ENCODE measurements around the gene CATSPER4.

CATSPER4 gene

DNA sequence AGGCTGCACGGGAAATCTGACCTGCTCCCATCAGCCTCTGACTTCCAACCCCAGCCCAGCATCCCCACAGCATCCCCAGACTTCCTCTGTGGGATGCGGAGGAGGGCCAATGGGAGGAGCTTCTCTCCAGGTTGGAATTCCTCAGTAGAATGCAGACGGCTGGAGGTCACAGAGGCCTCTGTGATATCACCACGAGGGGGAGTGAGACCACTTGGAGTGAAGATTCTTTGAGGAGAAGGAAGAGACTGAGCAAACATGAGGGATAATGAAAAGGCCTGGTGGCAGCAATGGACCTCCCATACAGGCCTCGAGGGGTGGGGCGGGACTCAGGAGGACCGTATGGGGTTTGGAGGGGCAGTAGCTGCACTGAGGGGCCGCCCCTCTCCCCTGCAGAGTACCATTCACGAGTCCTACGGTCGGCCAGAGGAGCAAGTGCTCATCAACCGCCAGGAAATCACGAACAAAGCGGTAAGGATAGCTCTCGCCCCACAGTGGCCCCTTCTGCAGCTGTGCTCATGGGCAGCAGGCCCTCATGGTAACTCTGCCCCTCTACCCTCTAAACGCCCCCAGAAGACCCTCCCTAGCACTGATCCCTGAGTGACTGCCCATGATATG is at the start of gene CATSPER4:
Gene CATSPER4 (plus strand): TSS at position 230 of the 615 bp plus-strand sequence. CDS start 26 bp downstream, at position 256.
- peaks cover 4% of the 10 kb centered on the region for H3K27me3 Mint-ChIP-seq
- no peak for DNase-seq (ENCODE audit: low spot score in 2 of 2)
- no peaks in the 10 kb centered on the region for H3K4me1 Mint-ChIP-seq
- H3K4me3 Mint-ChIP-seq = no peak within 1 kb of the TSS
- H3K27ac Mint-ChIP-seq = no peak within 1 kb of the TSS
- ATAC-seq (ENCODE audit: low read depth) = no peak
- H3K9me3 Mint-ChIP-seq = no peaks in the 10 kb centered on the region
- H3K36me3 Mint-ChIP-seq = no peaks in the 10 kb centered on the region

DNA sequence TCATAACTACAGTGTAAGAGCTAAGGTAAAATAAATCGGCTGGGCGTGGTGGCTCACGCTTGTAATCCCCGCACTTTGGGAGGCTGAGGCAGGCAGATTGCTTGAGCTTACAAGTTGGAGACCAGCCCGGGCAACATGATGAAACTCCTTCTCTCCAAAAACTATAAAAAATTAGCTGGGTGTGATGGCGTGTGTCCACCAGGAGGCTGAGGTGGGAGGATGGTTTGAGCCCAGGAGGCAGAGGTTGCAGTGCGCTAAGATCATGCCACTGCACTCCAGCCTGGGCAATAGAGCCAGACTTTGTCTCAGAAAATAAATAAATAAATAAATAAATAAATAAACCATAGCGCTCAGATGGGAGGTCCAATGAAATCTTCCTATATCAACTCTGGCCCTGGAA is 48.2 kb upstream of the CATSPER4 start:
- no peak overlapping the region for H3K4me3 Mint-ChIP-seq
- H3K36me3 Mint-ChIP-seq = no peaks in the 10 kb centered on the region
- ATAC-seq (ENCODE audit: low read depth) (no peak), DNase-seq (ENCODE audit: low spot score in 2 of 2) (no peak)
- H3K27me3 Mint-ChIP-seq = peaks cover 9% of the 10 kb centered on the region
- no peak overlapping the region for H3K27ac Mint-ChIP-seq
- no peaks in the 10 kb centered on the region for H3K4me1 Mint-ChIP-seq
- no peaks in the 10 kb centered on the region for H3K9me3 Mint-ChIP-seq

DNA sequence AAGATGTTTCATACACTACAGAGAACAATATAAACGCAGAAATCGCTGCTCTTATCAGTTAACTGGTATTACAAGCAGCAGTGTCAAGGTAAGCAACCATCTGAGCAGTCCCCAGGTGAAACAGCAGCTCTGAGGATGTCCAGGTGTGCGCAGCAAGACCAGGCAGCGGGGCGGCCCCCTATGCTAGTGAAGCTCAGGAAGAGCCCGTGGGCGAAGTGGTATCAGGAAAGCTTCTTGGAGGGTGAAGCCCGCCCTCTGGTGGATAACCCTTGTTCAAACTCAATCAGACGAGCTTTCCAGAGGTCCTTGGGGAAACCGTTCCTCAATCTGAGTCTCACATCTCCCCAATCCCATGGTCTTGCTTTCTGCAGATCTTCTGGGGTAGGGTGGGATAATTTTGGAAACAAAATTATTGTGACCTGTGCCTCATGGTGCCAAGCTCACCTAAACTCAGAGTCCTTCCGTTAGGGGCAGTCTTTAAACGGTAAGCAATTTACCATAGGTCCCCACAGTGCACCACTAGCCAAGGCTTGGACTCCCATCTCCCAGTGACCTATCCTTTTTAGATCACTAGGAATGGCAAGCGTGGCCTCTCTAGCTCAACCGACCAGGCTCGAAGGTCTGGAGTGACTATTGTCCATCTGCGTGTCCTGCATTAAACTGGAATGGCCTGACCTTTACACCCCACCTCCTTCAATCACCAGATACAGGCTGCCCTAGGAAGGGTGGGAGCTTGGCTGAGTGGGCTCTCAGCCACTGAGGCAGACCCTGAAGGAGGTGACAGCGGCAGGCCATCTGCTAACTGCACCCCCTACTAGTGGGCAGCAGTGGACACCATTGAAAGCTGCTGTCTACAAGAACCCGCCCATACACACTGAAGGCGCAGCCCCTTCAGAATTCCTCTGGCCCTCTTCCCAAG is 45.1 kb upstream of the CATSPER4 start:
- no peaks in the 10 kb centered on the region for H3K36me3 Mint-ChIP-seq
- no peaks in the 10 kb centered on the region for H3K9me3 Mint-ChIP-seq
- H3K27ac Mint-ChIP-seq = no peak overlapping the region
- H3K27me3 Mint-ChIP-seq = peaks cover 13% of the 10 kb centered on the region
- ATAC-seq (ENCODE audit: low read depth) (peak; percentile 73), DNase-seq (ENCODE audit: low spot score in 2 of 2) (peak; percentile 42 to 61)
- no peak overlapping the region for H3K4me3 Mint-ChIP-seq
- no peaks in the 10 kb centered on the region for H3K4me1 Mint-ChIP-seq

DNA sequence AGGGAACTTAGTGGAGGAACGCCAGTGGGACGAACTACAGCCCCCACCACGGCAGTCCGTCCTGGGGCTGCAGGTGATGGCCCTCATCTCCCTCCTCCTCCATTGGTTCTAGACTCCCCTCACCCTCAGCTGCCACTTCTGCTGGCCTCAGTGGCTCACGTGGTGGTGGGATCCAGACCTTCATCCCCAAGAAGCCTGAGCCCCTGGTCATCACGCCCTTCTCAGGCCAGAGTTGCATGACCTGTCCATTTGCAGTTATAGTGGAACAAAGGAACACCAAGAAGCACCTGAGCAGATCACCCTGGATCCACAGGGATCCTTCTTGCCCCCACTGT is 44.5 kb upstream of the CATSPER4 start:
- H3K27ac Mint-ChIP-seq = no peak overlapping the region
- ATAC-seq (ENCODE audit: low read depth) (no peak), DNase-seq (ENCODE audit: low spot score in 2 of 2) (no peak)
- no peak overlapping the region for H3K4me3 Mint-ChIP-seq
- no peaks in the 10 kb centered on the region for H3K36me3 Mint-ChIP-seq
- peaks cover 13% of the 10 kb centered on the region for H3K27me3 Mint-ChIP-seq
- H3K4me1 Mint-ChIP-seq = no peaks in the 10 kb centered on the region
- H3K9me3 Mint-ChIP-seq = no peaks in the 10 kb centered on the region

DNA sequence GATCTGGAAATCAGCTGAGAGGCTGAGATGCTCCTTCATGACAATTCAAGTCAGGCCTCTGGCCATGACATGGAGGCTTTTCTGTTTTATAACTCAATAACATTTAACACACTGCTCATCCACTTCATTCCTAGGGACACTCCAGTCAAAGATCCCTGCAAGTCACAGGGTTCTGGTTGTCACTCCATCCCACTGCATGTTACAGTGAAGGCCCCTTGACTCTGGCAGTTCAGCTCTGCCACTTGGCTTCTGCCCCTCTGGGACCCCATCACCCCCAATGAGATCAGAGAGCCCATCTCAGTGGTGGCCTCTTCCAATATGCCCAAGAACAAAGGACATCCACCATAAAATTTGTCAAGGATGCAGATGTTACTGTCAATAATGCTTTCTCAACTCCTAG is 41.5 kb upstream of the CATSPER4 start:
- no peak for ATAC-seq (ENCODE audit: low read depth)
- no peak for DNase-seq (ENCODE audit: low spot score in 2 of 2)
- H3K4me3 Mint-ChIP-seq = no peak overlapping the region
- no peaks in the 10 kb centered on the region for H3K36me3 Mint-ChIP-seq
- no peak overlapping the region for H3K27ac Mint-ChIP-seq
- H3K27me3 Mint-ChIP-seq = peaks cover 16% of the 10 kb centered on the region
- H3K9me3 Mint-ChIP-seq = no peaks in the 10 kb centered on the region
- no peaks in the 10 kb centered on the region for H3K4me1 Mint-ChIP-seq

DNA sequence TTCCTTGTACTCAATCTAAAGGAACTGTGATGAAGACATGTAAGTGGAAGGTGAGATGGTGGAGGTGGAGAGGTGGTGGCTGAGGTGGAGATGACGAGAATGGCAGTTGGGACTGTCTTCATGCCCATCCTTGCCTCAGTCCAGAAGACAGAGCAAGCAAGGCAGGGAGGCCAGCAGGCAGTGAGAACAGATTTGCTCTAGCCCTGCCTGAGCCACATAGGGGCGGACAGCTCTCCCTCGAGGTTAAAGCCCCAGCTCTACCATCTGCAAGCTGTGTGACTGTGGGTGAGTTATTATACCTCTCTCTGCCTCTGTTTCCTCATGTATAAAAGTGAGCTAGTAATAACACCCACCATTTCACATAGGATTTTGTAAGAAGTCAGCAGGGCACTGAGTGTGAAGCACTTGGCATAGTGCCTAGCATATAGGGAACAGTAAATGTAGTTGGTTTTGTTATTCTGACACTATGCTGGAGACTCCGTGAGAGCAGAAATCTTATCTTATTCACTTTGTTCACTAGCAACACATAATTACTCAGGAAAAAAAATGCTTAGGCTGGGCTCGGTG is 36.4 kb upstream of the CATSPER4 start:
- Mint-ChIP-seq H3K27me3 (peaks cover 23% of the 10 kb centered on the region), H3K36me3 (no peaks in the 10 kb centered on the region), H3K27ac (no peak overlapping the region)

DNA sequence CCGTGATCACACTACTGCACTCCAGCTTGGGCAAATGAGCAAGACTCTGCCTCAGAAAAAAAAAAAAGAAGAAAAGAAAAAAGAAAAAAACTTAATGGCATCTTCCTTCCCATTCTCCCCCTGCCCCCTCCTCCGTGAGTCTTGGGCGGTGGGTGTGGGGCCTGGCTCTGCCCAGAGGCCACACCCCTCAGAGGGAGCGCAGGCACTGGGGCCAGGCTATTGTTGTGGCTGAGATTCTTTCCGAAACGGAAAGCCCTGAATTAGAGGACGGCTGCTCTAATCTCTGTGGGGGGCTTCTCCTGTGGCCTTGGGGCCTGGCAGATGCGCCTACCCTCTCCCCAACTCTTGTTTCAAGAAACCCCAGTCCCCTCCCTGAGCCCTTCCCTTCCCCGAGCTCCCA is 35.7 kb upstream of the CATSPER4 start:
- Mint-ChIP-seq H3K4me1 (no peaks in the 10 kb centered on the region), H3K4me3 (no peak overlapping the region), H3K27me3 (peaks cover 23% of the 10 kb centered on the region), H3K9me3 (no peaks in the 10 kb centered on the region), H3K27ac (no peak overlapping the region), H3K36me3 (no peaks in the 10 kb centered on the region)
- ATAC-seq (ENCODE audit: low read depth) (no peak), DNase-seq (ENCODE audit: low spot score in 2 of 2) (no peak)

More for the DNA sequence above, 36.4 kb upstream of the CATSPER4 start:
- no peaks in the 10 kb centered on the region for H3K9me3 Mint-ChIP-seq
- H3K4me3 Mint-ChIP-seq = no peak overlapping the region
- DNase-seq (ENCODE audit: low spot score in 2 of 2) = no peak
- no peak for ATAC-seq (ENCODE audit: low read depth)
- H3K4me1 Mint-ChIP-seq = no peaks in the 10 kb centered on the region

DNA sequence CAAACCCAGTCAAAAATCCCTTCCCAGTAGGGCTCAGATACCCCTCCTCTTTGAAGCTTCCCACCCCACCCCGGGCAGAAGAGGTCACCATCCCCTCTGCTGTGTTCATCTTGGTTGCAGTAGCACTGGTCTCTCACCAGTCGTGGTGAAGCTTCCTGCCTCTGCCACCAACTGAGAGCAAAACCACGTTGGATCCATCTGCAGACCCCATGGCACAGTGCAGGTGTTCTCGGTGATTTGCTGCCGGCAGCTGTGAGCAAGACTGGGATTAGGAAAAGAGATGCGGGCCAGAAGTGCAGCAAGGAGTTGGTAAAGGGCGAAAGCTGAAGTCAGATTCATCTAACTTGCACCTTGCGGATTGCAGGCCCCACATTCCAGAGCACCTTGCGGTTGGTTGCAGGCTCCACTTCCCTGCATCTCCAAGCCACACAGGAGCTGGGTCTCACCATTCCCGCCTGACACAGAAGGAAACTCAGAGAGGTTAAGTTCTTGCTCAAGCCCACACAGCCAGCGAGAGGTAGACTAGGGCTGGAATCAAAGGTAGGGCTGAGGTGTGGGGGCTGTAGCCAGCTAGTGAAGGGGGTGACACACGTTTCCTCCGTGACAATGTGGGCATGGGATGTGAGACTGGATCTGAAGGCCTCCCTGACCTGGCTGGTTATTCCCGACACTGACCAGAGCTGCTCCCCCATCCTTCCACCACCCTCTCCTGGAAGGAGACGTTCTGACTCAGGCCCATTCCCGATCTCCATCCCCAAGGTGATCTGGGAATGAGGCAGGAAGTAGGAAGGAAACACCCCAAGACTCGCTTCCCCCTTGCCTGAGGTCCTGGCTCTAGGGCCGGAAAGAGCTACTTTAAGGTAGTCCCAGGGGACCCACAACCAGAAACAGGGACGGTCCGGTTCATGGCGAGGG is 34.8 kb upstream of the CATSPER4 start:
- no peaks in the 10 kb centered on the region for H3K4me1 Mint-ChIP-seq
- no peaks in the 10 kb centered on the region for H3K36me3 Mint-ChIP-seq
- DNase-seq (ENCODE audit: low spot score in 2 of 2) = no peak
- no peak for ATAC-seq (ENCODE audit: low read depth)
- H3K27ac Mint-ChIP-seq = no peak overlapping the region
- H3K4me3 Mint-ChIP-seq = no peak overlapping the region
- H3K9me3 Mint-ChIP-seq = no peaks in the 10 kb centered on the region
- H3K27me3 Mint-ChIP-seq = peaks cover 23% of the 10 kb centered on the region

DNA sequence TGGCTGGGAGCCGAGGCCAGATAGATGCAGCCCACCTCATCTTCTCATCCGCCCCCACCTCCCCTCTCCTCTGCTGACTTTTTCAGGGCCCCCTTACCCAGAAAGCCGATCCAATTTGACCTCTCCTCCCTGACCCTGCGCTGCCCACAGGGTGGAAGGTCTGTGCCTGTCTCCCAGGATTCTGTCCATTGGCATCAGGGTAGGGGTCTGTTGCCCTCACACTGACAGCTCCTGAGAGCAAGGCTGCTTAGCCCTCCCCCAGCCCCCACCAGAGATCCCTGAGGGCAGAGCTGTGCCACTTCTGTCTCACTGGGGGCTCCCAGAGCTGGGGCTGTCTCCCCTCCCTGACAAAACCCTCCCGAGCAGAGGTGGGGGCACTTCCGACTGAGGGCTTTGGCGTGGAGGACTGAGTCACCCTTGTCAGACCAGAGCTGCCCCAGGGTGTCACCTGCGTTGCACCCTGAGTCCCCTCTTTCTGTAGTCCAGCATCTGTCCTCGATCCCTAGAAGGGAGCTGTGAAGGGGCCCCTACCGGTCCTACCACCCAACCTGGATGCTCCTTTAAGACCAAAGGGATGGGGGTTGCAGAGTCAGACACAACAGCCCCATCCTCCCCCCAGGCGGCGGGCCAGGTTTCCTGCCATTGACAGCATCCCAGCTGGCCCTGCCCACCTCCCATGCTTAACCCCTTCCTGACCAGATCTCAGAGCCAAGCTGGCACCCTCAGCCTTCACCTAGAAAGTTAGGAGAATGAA is 33.9 kb upstream of the CATSPER4 start:
- H3K9me3 Mint-ChIP-seq = no peaks in the 10 kb centered on the region
- peaks cover 23% of the 10 kb centered on the region for H3K27me3 Mint-ChIP-seq
- no peak overlapping the region for H3K27ac Mint-ChIP-seq
- DNase-seq (ENCODE audit: low spot score in 2 of 2) (no peak), ATAC-seq (ENCODE audit: low read depth) (no peak)
- H3K36me3 Mint-ChIP-seq = no peaks in the 10 kb centered on the region
- no peak overlapping the region for H3K4me3 Mint-ChIP-seq
- H3K4me1 Mint-ChIP-seq = no peaks in the 10 kb centered on the region

DNA sequence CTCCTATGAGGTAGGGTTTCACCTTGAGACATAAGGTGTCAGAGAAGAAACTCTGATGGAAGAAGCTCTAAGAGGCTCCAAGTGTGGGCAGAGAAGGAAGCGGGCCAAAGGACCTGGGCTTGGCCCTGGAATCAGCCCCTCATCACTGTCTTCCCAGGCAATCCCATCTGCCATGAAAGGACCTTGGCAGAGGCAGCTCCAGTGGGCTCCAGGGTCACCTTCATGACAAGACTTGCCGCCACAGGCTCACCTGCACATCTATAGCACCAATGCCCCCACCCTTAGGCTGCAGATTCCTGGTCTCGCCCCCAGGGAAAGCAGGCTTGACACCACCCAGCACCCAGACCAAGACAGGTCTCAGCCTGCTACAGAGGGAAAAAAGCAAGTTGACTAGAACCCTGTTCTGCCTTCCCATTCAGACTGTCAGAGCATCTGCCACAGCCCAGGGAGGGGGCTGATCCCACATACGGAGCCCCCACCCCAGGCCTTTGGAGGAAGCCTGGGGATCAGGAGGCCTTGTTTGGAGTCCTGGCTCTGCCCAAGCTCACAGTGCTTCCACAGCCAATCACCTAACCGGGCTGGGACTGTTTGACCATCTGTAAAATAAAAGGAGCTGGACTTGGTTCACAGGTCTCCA is 32.0 kb upstream of the CATSPER4 start:
- DNase-seq (ENCODE audit: low spot score in 2 of 2) (no peak), ATAC-seq (ENCODE audit: low read depth) (no peak)
- Mint-ChIP-seq H3K4me1 (peaks cover 2% of the 10 kb centered on the region), H3K36me3 (no peaks in the 10 kb centered on the region), H3K27ac (no peak overlapping the region), H3K4me3 (no peak overlapping the region), H3K9me3 (no peaks in the 10 kb centered on the region), H3K27me3 (peaks cover 26% of the 10 kb centered on the region)

DNA sequence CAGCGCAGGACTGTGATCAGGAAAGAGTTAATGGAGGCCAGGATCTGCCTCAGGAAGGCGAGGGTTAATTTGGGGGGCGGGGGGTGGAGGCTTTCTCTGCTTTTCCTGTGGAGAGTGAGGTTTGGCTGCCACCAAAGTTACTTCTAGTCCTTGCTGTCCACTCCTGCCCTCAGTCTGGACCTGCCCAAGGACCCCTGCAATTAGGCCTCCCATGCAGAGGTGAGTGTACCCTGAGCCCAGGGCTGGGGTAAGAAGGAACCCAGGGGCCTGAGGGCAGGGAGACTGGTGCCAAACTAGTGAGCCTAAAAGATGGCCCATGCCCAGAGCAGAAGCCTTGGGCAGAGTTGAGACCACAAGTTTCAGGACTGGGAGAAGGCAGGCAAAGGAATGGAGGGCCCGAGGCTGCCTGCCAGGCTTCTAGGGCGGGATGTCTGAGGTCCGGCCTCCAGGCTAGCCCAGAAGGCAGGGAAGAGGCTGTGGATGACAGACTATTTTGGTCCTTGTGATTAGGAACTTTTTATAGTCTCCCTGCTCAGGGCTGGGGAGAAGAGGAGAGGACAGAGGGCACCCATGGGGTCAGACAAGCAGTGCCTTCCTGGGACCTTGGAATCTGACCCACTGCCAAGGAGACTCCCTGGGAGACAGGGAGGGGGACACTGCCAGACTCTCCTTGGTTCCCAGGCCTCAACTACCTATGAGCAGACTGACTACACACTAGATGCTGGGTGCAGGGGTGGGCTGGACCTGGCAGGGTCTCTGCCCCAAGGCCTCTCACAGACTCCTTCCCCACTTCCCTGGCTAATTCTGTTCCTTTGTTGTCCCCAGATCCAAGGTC is 31.3 kb upstream of the CATSPER4 start, which contains the start of gene FAM110D:
Gene FAM110D (plus strand): TSS at position 172 of the 835 bp plus-strand sequence. CDS start 2,213 bp downstream, outside the sequence.
- DNase-seq (ENCODE audit: low spot score in 2 of 2) (no peak), ATAC-seq (ENCODE audit: low read depth) (no peak)
- no peak within 1 kb of the TSS for H3K27ac Mint-ChIP-seq
- no peaks in the 10 kb centered on the region for H3K36me3 Mint-ChIP-seq
- H3K4me3 Mint-ChIP-seq = no peak within 1 kb of the TSS
- H3K27me3 Mint-ChIP-seq = peaks cover 26% of the 10 kb centered on the region
- H3K4me1 Mint-ChIP-seq = peaks cover 4% of the 10 kb centered on the region
- no peaks in the 10 kb centered on the region for H3K9me3 Mint-ChIP-seq

DNA sequence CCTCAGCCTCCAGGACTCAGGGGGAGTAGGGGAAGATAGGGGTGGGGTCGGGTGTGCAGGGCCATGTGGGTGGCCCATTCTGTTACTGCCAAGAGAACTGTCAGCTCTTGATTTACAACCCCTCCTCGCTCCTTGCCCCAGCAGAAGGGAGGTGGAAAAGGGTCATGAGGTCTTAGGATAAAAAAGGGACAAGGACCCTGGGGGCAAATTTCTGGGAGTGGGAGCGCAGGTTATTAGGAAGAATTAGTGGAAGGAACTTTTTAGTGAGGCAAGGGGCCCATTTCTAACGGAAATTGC is 30.7 kb upstream of the CATSPER4 start:
- H3K27ac Mint-ChIP-seq = no peak overlapping the region
- H3K36me3 Mint-ChIP-seq = no peaks in the 10 kb centered on the region
- ATAC-seq (ENCODE audit: low read depth) (no peak), DNase-seq (ENCODE audit: low spot score in 2 of 2) (no peak)
- H3K4me3 Mint-ChIP-seq = no peak overlapping the region
- H3K27me3 Mint-ChIP-seq = peaks cover 26% of the 10 kb centered on the region
- H3K9me3 Mint-ChIP-seq = no peaks in the 10 kb centered on the region
- peaks cover 6% of the 10 kb centered on the region for H3K4me1 Mint-ChIP-seq

Data from memory B cell (primary cell).